K562 (cell line): ENCODE data around the gene LSR. TPM values are rescaled to one million over a fixed set of nuclear protein-coding genes. Genes with fewer than 3 reads are reported as not detected.

Experiments
- ATAC-seq: fragments of 200-7000 bp; cut with Tn5 transposase; 3 replicates; pipeline ENCODE4 v1.9.1; 2020; ENCODE audit warnings: moderate library complexity
- BruUV-seq: library from RNA; stranded (reverse); fragments of 400-500 nt; replicated peaks from 2 replicates; lab custom pipeline; 2021; lab: Mats Ljungman, UMichigan
- CTCF ChIA-PET: fragments of 300-600 bp; formaldehyde crosslinking; extraction: SDS; loops from one replicate; lab custom pipeline; 2021; ENCODE audit warnings: low intra/inter-chr PET ratio; lab: Yijun Ruan, JAX
- POLR2A ChIA-PET: fragments of 300-600, 350-650 bp; sonication (Branson Sonifier 250); formaldehyde crosslinking; extraction: SDS; loops from one replicate; lab custom pipeline; 2021; ENCODE audit warnings: antibody characterized with exemption, inconsistent platforms; lab: Yijun Ruan, JAX
- DNase-seq, 4 experiments: peaks; one replicate each; pipeline versions ENCODE4 v3.0.0 to v3.0.0-alpha.2; 2011 to 2018; ENCODE audit warnings: low spot score in 3 of 4, mixed read lengths in 3 of 4; ENCODE audit errors: extremely low read depth in 1 of 4
- FAIRE-seq: peaks from 2 replicates; lab custom pipeline; 2011; peaks lifted over from hg19 to GRCh38; lab: Jason Lieb, UNC
- H2AFZ ChIP-seq: 2 replicates; pipeline ENCODE4 v1.6.0; 2011; ENCODE audit warnings: low read depth, low read length, control low read depth, inconsistent platforms
- H3K27ac ChIP-seq: fragments of 200-600 bp; 3 replicates; pipeline ENCODE4 v1.8.0; 2011; ENCODE audit warnings: low read depth, mild to moderate bottlenecking, control low read depth, inconsistent platforms, low read length, moderate library complexity, mixed read lengths; ENCODE audit errors: extremely low read depth
- H3K27me3 ChIP-seq, 2 experiments: fragments of 300-600 bp in 1 of 2; 2 replicates in 1 of 2; 3 replicates in 1 of 2; pipeline versions ENCODE4 v1.6.0 to v1.8.0; 2011; ENCODE audit warnings: inconsistent platforms in 2 of 2, low read length in 2 of 2, mild to moderate bottlenecking in 1 of 2, mixed read lengths in 1 of 2, moderate library complexity in 1 of 2; ENCODE audit not compliant: control insufficient read depth in 2 of 2, insufficient read depth in 2 of 2
- H3K36me3 ChIP-seq: fragments of 300-600 bp; 3 replicates; pipeline ENCODE4 v1.8.0; 2011; ENCODE audit warnings: mild to moderate bottlenecking, low read length, inconsistent platforms; ENCODE audit not compliant: control insufficient read depth, insufficient read depth
- H3K4me1 ChIP-seq, 2 experiments: fragments of 200-600 bp in 1 of 2; replicated peaks in 1 of 2; 2 replicates in 1 of 2; 3 replicates in 1 of 2; pipeline versions ENCODE4 v1.5.1 to v1.8.0; 2011; ENCODE audit warnings: inconsistent platforms in 2 of 2, low read length in 2 of 2, mild to moderate bottlenecking in 1 of 2, mixed read lengths in 1 of 2, moderate library complexity in 1 of 2; ENCODE audit not compliant: control insufficient read depth in 2 of 2, insufficient read depth in 2 of 2
- H3K4me2 ChIP-seq: 2 replicates; pipeline ENCODE4 v1.6.1; 2011; ENCODE audit warnings: low read length, control low read depth, inconsistent platforms, mixed read lengths; ENCODE audit not compliant: insufficient read depth
- H3K4me3 ChIP-seq: fragments of 200-600 bp; sonication (generic), shearing (Covaris generic); 2 replicates; pipeline ENCODE4 v1.5.1; 2016; ENCODE audit warnings: control low read depth, inconsistent platforms
- H3K79me2 ChIP-seq: fragments of 200-600 bp; 3 replicates; pipeline ENCODE4 v1.8.0; 2011; ENCODE audit warnings: low read length, inconsistent platforms; ENCODE audit not compliant: control insufficient read depth, insufficient read depth
- H3K9ac ChIP-seq, 2 experiments: 2 replicates each; pipeline versions ENCODE4 v1.6.0 to v1.6.1; 2011; ENCODE audit warnings: low read depth in 2 of 2, low read length in 2 of 2, control low read depth in 1 of 2, inconsistent platforms in 1 of 2, mild to moderate bottlenecking in 1 of 2, mixed read lengths in 1 of 2; ENCODE audit not compliant: insufficient read depth in 1 of 2
- H3K9me1 ChIP-seq: one replicate; pipeline ENCODE4 v1.6.0; 2011; ENCODE audit warnings: inconsistent platforms, mild to moderate bottlenecking, low read length, moderate library complexity; ENCODE audit not compliant: control insufficient read depth, insufficient read depth
- H3K9me3 ChIP-seq: replicated peaks from 2 replicates; pipeline ENCODE4 v1.5.1; 2011; ENCODE audit warnings: low read depth, low read length, inconsistent platforms; ENCODE audit not compliant: control insufficient read depth, insufficient read depth
- H4K20me1 ChIP-seq: replicated peaks from 2 replicates; pipeline ENCODE4 v1.6.1; 2011; ENCODE audit warnings: low read length, inconsistent platforms, mixed read lengths; ENCODE audit not compliant: control insufficient read depth, insufficient read depth
- C11orf30 ChIP-seq: fragments of 450-650 bp; IDR thresholded peaks from 2 replicates; pipeline ENCODE4 v1.6.1; 2016; ENCODE audit warnings: low read depth, mild to moderate bottlenecking
- E4F1 ChIP-seq: fragments of 250-450 bp; sonication (Bioruptor Pico); IDR thresholded peaks from 2 replicates; pipeline ENCODE4 v1.5.0; 2021; ENCODE audit warnings: mild to moderate bottlenecking, borderline replicate concordance
- HMG20B ChIP-seq: fragments of 250-450 bp; sonication (Bioruptor Pico); IDR thresholded peaks from 2 replicates; pipeline ENCODE4 v1.5.0; 2021; ENCODE audit warnings: mild to moderate bottlenecking
- RUNX1 ChIP-seq: sonication (generic); IDR thresholded peaks from 2 replicates; pipeline ENCODE4 v1.6.1; 2016; ENCODE audit warnings: antibody characterized with exemption, low read depth
- TFAP4 ChIP-seq: sonication (generic); formaldehyde crosslinking; IDR thresholded peaks from 2 replicates; pipeline ENCODE4 v1.8.0; 2022; ENCODE audit warnings: missing genetic modification reagents, mild to moderate bottlenecking, moderate library complexity, borderline replicate concordance
- ZNF311 ChIP-seq: fragments of 250-450 bp; sonication (Bioruptor Pico); IDR thresholded peaks from 2 replicates; pipeline ENCODE4 v1.4.0; 2020; ENCODE audit warnings: mild to moderate bottlenecking, moderate library complexity
- WGBS: fragments of 100-300 bp; shearing (Covaris generic); methylation state at CpG from one replicate; pipeline ENCODE4 v1.1.6; 2016; ENCODE audit warnings: low coverage, mixed read lengths; ENCODE audit not compliant: insufficient coverage; ENCODE audit errors: missing lambda C conversion rate; 5-methylcytosine and 5-hydroxymethylcytosine counted together
- in situ Hi-C: fragments of 300-500 bp; cut with MboI; formaldehyde crosslinking; loops from 4 replicates; pipeline ENCODE4 v1.15.0; 2018; ENCODE audit warnings: inconsistent platforms, mixed read lengths
- intact Hi-C: fragments of 100-400 bp; cut with micrococcal nuclease; formaldehyde crosslinking; loops from 2 replicates; pipeline ENCODE4 v1.14.2; 2022
- polyA plus RNA-seq, 8 experiments: library from polyadenylated mRNA; depleted of rRNA in 4 of 8; stranded (reverse) in 5 of 8; unstranded in 3 of 8; fragments of >200 nt; fragmentation: Nextera tagmentation in 2 of 8; fragmentation: Illumina TruSeq in 1 of 8; extraction: Ambion mirVana in 2 of 8; extraction: Trizol in 1 of 8; gene quantifications; 2 replicates each; pipeline versions ENCODE4 v1.2.1 to v1.2.3, GENCODE V29; 2011 to 2014; ENCODE audit warnings: inconsistent platforms in 1 of 8, missing spikeins in 1 of 8
- total RNA-seq, 7 experiments: library from RNA; depleted of rRNA in 6 of 7; stranded (reverse); fragments of >200 nt in 6 of 7; fragmentation: Illumina TruSeq in 2 of 7; extraction: Trizol in 2 of 7; gene quantifications; 2 replicates each; pipeline versions ENCODE4 v1.2.1 to v1.2.3, GENCODE V29; 2011 to 2021; ENCODE audit warnings: low replicate concordance in 1 of 7

The LSR gene
- total and polyA plus RNA-seq, 9 of the 15 experiments (the other 6 are each of a cell fraction or from before 2014, with no cell fraction given): 0.44 to 87.9 (median 28.0) TPM

DNA sequence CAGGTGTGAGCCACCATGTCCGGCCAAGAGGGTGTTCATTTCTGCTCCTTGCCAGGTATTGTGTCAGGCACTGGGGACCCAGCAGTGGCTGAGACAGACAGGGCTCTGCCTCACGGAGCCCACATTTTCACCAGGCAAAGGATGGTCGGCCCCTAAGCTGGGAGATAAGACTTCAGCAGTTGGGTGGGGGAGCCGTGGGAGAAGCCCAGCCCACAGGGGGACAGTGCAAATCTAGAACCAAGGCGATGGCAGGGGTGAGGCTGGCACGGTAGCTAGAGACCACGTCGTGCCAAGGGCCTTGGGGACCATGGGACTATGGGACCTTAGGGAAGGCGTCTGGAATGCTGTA lies 8.3 kb downstream of the LSR start:
- Histone ChIP-seq H3K9me3 (no peaks in the 10 kb centered on the region), H3K36me3 (peaks cover 84% of the 10 kb centered on the region; the same call in 2 of the 3 replicates), H3K79me2 (peaks cover 14% of the 10 kb centered on the region; the same call in 2 of the 3 replicates), H4K20me1 (no peaks in the 10 kb centered on the region), H2AFZ (no peak overlapping the region), H3K4me3 (no peak overlapping the region), H3K4me1 (peaks cover 0 to 14% of the 10 kb centered on the region in 2 experiments; a peak in 2 of 5 replicates), H3K9ac (peak overlapping the region in 1 of 2 experiments; percentile 47; a peak in 2 of 4 replicates), H3K27ac (no peak overlapping the region), H3K9me1 (no peaks in the 10 kb centered on the region), H3K27me3 (no peaks in the 10 kb centered on the region), H3K4me2 (no peak overlapping the region)
- BruUV-seq: no TSS peak
- ChIA-PET POLR2A (interaction anchor here (0.6 to 5.9 kb wide), 8 partner anchors 8 to 248 kb away, joined by 3 to 31 read pairs (median 3); no protein-coding TSS in a partner anchor), CTCF (no interaction called here)
- intact Hi-C loops: no loop called here
- FAIRE-seq (no peak), DNase-seq (peak in 1 of 4 experiments; percentile 5), ATAC-seq (no peak)
- 73% methylated on average over 9 of the region's 9 CpGs for WGBS
- TF ChIP-seq C11orf30 (no peak), E4F1 (CRISPR knock-in tag) (no peak), ZNF311 (CRISPR knock-in tag) (no peak), HMG20B (CRISPR knock-in tag) (no peak), RUNX1 (no peak), TFAP4 (CRISPR knock-in tag) (no peak)
- in situ Hi-C loops: no loop called here
